Upper lobe of left lung (tissue), 4 donors: ENCODE results near the gene SNU13.
"Not testable (repeated sequence)": the region's sequence is repeated elsewhere in the genome, so short reads cannot be mapped to it uniquely, and the experiment has no call there.

ENCODE experiments used
- CTCF ChIP-seq, 6 experiments: fragments of 450-650 bp in 4 of 6; fragments of 200-600 bp in 2 of 6; sonication (generic) in 2 of 6; IDR thresholded peaks; one replicate each; pipeline ENCODE4 v1.5.1; 2016 to 2019; ENCODE audit warnings: antibody characterized with exemption in 6 of 6
- POLR2A ChIP-seq, 4 donors: fragments of 450-650 bp; IDR thresholded peaks; one replicate each; pipeline ENCODE4 v1.5.1; 2016 to 2017; ENCODE audit warnings: antibody characterized with exemption in 4 of 4, mild to moderate bottlenecking in 2 of 4

- TF ChIP-seq POLR2A, CTCF (IDR thresholded peaks at IDR 0.05): not testable (repeated sequence)
Measured at GRCh38 chr22:41733241-41733640, 44.6 kb upstream of the SNU13 start.
